ENCODE data around the gene AGL. TPM values are rescaled to one million over a fixed set of nuclear protein-coding genes. Genes with fewer than 3 reads are reported as not detected.

The AGL gene
- total RNA-seq, 1 donor from 2014 or later = 14.3 TPM

GRCh38 chr1:99936071-99936470 lies 85.9 kb downstream of the AGL start:
- TF ChIP-seq, protein P1, sequence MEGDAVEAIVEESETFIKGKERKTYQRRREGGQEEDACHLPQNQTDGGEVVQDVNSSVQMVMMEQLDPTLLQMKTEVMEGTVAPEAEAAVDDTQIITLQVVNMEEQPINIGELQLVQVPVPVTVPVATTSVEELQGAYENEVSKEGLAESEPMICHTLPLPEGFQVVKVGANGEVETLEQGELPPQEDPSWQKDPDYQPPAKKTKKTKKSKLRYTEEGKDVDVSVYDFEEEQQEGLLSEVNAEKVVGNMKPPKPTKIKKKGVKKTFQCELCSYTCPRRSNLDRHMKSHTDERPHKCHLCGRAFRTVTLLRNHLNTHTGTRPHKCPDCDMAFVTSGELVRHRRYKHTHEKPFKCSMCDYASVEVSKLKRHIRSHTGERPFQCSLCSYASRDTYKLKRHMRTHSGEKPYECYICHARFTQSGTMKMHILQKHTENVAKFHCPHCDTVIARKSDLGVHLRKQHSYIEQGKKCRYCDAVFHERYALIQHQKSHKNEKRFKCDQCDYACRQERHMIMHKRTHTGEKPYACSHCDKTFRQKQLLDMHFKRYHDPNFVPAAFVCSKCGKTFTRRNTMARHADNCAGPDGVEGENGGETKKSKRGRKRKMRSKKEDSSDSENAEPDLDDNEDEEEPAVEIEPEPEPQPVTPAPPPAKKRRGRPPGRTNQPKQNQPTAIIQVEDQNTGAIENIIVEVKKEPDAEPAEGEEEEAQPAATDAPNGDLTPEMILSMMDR (IDR thresholded peaks at IDR 0.05) = no peak
- Mint-ChIP-seq H3K9me3 (ENCODE audit: unreplicated experiment) (no peaks in the 10 kb centered on the region), H3K27me3 (ENCODE audit: unreplicated experiment) (peaks cover 7% of the 10 kb centered on the region), H3K4me1 (ENCODE audit: unreplicated experiment) (peaks cover 3% of the 10 kb centered on the region), H3K4me3 (ENCODE audit: unreplicated experiment) (no peak overlapping the region), H3K36me3 (ENCODE audit: unreplicated experiment) (no peaks in the 10 kb centered on the region), H3K27ac (ENCODE audit: unreplicated experiment) (no peak overlapping the region)
- DNase-seq (ENCODE audit: extremely low spot score, unreplicated experiment) = no peak

GRCh38 chr1:99942723-99943122 lies 92.6 kb downstream of the AGL start:
- DNase-seq (ENCODE audit: extremely low spot score, unreplicated experiment) = no peak
- Mint-ChIP-seq H3K27me3 (ENCODE audit: unreplicated experiment) (peaks cover 14% of the 10 kb centered on the region), H3K9me3 (ENCODE audit: unreplicated experiment) (no peaks in the 10 kb centered on the region), H3K36me3 (ENCODE audit: unreplicated experiment) (no peaks in the 10 kb centered on the region), H3K4me3 (ENCODE audit: unreplicated experiment) (no peak overlapping the region), H3K4me1 (ENCODE audit: unreplicated experiment) (no peaks in the 10 kb centered on the region), H3K27ac (ENCODE audit: unreplicated experiment) (no peak overlapping the region)
- TF ChIP-seq, protein P1 (IDR thresholded peaks at IDR 0.05) = no peak

DNA sequence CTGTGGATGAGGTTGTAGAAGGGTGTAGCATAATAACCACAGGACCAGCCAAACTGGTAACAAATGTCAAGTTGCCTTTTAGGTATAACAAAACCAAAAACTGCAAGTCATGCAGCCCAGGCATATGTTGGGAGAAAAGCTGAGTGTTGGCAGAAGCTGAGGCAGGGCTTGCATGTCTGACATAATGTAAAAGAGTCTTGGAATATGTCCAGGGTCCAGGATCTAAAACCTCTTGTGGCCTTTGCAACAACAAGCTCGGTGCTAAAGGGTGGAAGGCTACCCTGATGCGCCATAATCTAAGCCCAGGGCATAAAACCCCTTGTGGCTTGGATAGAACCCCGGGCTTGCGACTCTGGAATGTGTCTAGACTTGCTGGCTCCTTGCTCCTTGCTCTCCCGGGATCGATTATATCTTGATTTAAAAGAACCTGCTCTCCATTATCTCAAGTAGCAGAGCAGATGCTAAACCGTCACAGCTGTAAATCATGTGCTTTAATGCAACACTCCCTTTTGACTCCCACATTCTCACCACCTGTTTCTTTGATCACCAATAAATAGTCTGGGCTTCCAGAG lies 93.1 kb downstream of the AGL start:
- DNase-seq (ENCODE audit: extremely low spot score, unreplicated experiment) = no peak
- no peaks in the 10 kb centered on the region for H3K4me1 Mint-ChIP-seq (ENCODE audit: unreplicated experiment)
- TF ChIP-seq, protein P1 (IDR thresholded peaks at IDR 0.05) = no peak
- H3K9me3 Mint-ChIP-seq (ENCODE audit: unreplicated experiment) = no peaks in the 10 kb centered on the region
- no peaks in the 10 kb centered on the region for H3K36me3 Mint-ChIP-seq (ENCODE audit: unreplicated experiment)
- H3K4me3 Mint-ChIP-seq (ENCODE audit: unreplicated experiment) = no peak overlapping the region
- H3K27me3 Mint-ChIP-seq (ENCODE audit: unreplicated experiment) = peaks cover 15% of the 10 kb centered on the region
- no peak overlapping the region for H3K27ac Mint-ChIP-seq (ENCODE audit: unreplicated experiment)

GRCh38 chr1:99944192-99944591 lies 94.0 kb downstream of the AGL start:
- TF ChIP-seq, protein P1 (IDR thresholded peaks at IDR 0.05) = no peak
- no peak overlapping the region for H3K27ac Mint-ChIP-seq (ENCODE audit: unreplicated experiment)
- H3K36me3 Mint-ChIP-seq (ENCODE audit: unreplicated experiment) = no peaks in the 10 kb centered on the region

DNA sequence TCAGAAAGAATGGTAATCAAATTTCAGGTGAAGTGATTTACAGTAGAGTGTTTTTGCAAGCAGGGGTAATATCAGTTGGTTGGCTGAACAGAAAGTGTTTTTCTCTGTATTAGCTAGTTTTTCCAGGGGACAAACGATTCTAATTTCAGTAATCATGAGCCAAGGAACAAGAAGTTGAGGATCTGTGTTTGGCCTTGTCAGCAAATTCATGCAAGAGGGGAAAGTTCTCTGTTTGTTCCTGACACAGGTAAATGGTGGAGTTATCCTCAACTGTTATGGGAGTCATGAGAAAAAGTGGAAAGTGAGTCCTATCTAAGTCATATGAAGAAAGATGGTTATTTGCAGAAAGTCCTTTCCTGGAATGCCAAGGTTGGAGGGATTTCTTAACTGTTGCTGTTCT lies 95.0 kb downstream of the AGL start:
- Mint-ChIP-seq H3K4me1 (ENCODE audit: unreplicated experiment) (no peaks in the 10 kb centered on the region), H3K9me3 (ENCODE audit: unreplicated experiment) (no peaks in the 10 kb centered on the region), H3K27me3 (ENCODE audit: unreplicated experiment) (peaks cover 12% of the 10 kb centered on the region), H3K4me3 (ENCODE audit: unreplicated experiment) (no peak overlapping the region), H3K36me3 (ENCODE audit: unreplicated experiment) (no peaks in the 10 kb centered on the region), H3K27ac (ENCODE audit: unreplicated experiment) (no peak overlapping the region)
- DNase-seq (ENCODE audit: extremely low spot score, unreplicated experiment) = no peak
- TF ChIP-seq, protein P1 (IDR thresholded peaks at IDR 0.05) = no peak

More at GRCh38 chr1:99944192-99944591, 94.0 kb downstream of the AGL start:
- H3K4me3 Mint-ChIP-seq (ENCODE audit: unreplicated experiment) = no peak overlapping the region
- DNase-seq (ENCODE audit: extremely low spot score, unreplicated experiment) = no peak
- no peaks in the 10 kb centered on the region for H3K9me3 Mint-ChIP-seq (ENCODE audit: unreplicated experiment)
- peaks cover 12% of the 10 kb centered on the region for H3K27me3 Mint-ChIP-seq (ENCODE audit: unreplicated experiment)
- H3K4me1 Mint-ChIP-seq (ENCODE audit: unreplicated experiment) = no peaks in the 10 kb centered on the region
